Islet of Langerhans (tissue), 1 donor: ENCODE measurements around the gene IFIH1.

Source experiments
- FAIRE-seq: peaks from one replicate; lab custom pipeline; 2011; peaks lifted over from hg19 to GRCh38; lab: Jason Lieb, UNC

IFIH1 gene

GRCh38 chr2:162318328-162319180 lies at the start of gene IFIH1:
Gene IFIH1 (minus strand): TSS chr2:162318684. CDS start chr2:162318307, 377 bp downstream.
- FAIRE-seq, result peak; percentile 51

- no peak for FAIRE-seq
Observed at GRCh38 chr2:162365392-162365791, 46.9 kb upstream of the IFIH1 start.

- FAIRE-seq, result no peak
Observed at GRCh38 chr2:162344617-162344950, 26.1 kb upstream of the IFIH1 start.

- peak; percentile 94 for FAIRE-seq
Observed at GRCh38 chr2:162343824-162344616, 25.5 kb upstream of the IFIH1 start, which contains the start of gene GCA. Gene GCA (plus strand): TSS chr2:162344132. CDS start chr2:162344249, 117 bp downstream.

- FAIRE-seq, result no peak
Observed at GRCh38 chr2:162343492-162343823, 25.0 kb upstream of the IFIH1 start.

GRCh38 chr2:162342841-162343240 lies 24.4 kb upstream of the IFIH1 start:
- no peak for FAIRE-seq

GRCh38 chr2:162342321-162342720 lies 23.8 kb upstream of the IFIH1 start:
- FAIRE-seq, result no peak

- FAIRE-seq, result no peak
Observed at GRCh38 chr2:162340822-162341221, 22.3 kb upstream of the IFIH1 start.

GRCh38 chr2:162337868-162338267 lies 19.4 kb upstream of the IFIH1 start:
- no peak for FAIRE-seq

- FAIRE-seq, result no peak
Observed at GRCh38 chr2:162333968-162334367, 15.5 kb upstream of the IFIH1 start.

- FAIRE-seq, result no peak
Observed at GRCh38 chr2:162330881-162331280, 12.4 kb upstream of the IFIH1 start.

- no peak for FAIRE-seq
Observed at GRCh38 chr2:162328424-162329157, 10.1 kb upstream of the IFIH1 start.

GRCh38 chr2:162327806-162328205 lies 9.3 kb upstream of the IFIH1 start:
- FAIRE-seq, result no peak

GRCh38 chr2:162327134-162327769 lies 8.8 kb upstream of the IFIH1 start:
- no peak for FAIRE-seq

- FAIRE-seq, result no peak
Observed at GRCh38 chr2:162324953-162325352, 6.5 kb upstream of the IFIH1 start.

- peak; percentile 24 for FAIRE-seq
Observed at GRCh38 chr2:162320864-162321517, 2.5 kb upstream of the IFIH1 start.

GRCh38 chr2:162317861-162318327 lies 590 bp downstream of the IFIH1 start:
- no peak for FAIRE-seq

- FAIRE-seq, result no peak
Observed at GRCh38 chr2:162317058-162317742, 1.3 kb downstream of the IFIH1 start.

- no peak for FAIRE-seq
Observed at GRCh38 chr2:162316590-162316989, 1.9 kb downstream of the IFIH1 start.

GRCh38 chr2:162315938-162316337 lies 2.5 kb downstream of the IFIH1 start:
- no peak for FAIRE-seq

- FAIRE-seq, result no peak
Observed at GRCh38 chr2:162312853-162313252, 5.6 kb downstream of the IFIH1 start.
